AG09319 (cell line): ENCODE results near the gene VEPH1.

Experiments
- DNase-seq: peaks from one replicate; pipeline ENCODE4 v3.0.0-alpha.2; 2010; ENCODE audit warnings: low read depth; ENCODE audit errors: extremely low read depth
- CTCF ChIP-seq: IDR thresholded peaks from 2 replicates; pipeline ENCODE4 v1.5.1; 2011; ENCODE audit warnings: low read depth, mild to moderate bottlenecking, inconsistent platforms, low read length, moderate library complexity

Gene VEPH1

GRCh38 chr3:157306502-157306901 is 196.7 kb downstream of the VEPH1 start:
- no peak for TF ChIP-seq CTCF
- no peak for DNase-seq

GRCh38 chr3:157305392-157305791 is 197.8 kb downstream of the VEPH1 start:
- TF ChIP-seq CTCF: no peak
- DNase-seq: no peak

- TF ChIP-seq CTCF: no peak
- DNase-seq: no peak
Measured at GRCh38 chr3:157301755-157302154, 201.5 kb downstream of the VEPH1 start.

- no peak for DNase-seq
Measured at GRCh38 chr3:157300981-157301663, 202.1 kb downstream of the VEPH1 start.

GRCh38 chr3:157300094-157300493 is 203.1 kb downstream of the VEPH1 start:
- no peak for DNase-seq
- no peak for TF ChIP-seq CTCF

More at GRCh38 chr3:157300981-157301663, 202.1 kb downstream of the VEPH1 start:
- TF ChIP-seq CTCF: no peak

GRCh38 chr3:157297328-157297915 is 205.8 kb downstream of the VEPH1 start:
- DNase-seq: no peak
- no peak for TF ChIP-seq CTCF

- DNase-seq: no peak
- no peak for TF ChIP-seq CTCF
Measured at GRCh38 chr3:157294953-157295352, 208.3 kb downstream of the VEPH1 start.
